Uterus (tissue), 4 donors: ENCODE results near the gene AACS. TPM values are rescaled to one million over a fixed set of nuclear protein-coding genes. Genes with fewer than 3 reads are reported as not detected.

ENCODE experiments used
- DNase-seq, 2 donors: peaks; one replicate each; pipeline ENCODE4 v3.0.0-alpha.2; 2019 to 2020
- H3K27ac ChIP-seq, 2 donors: fragments of 200-600 bp; sonication (generic); 1 replicate in 1 of 2; 2 replicates in 1 of 2; pipeline ENCODE4 v1.5.1; 2016 to 2018
- H3K27me3 ChIP-seq, 2 donors: fragments of 200-600 bp; sonication (generic); one replicate each; pipeline ENCODE4 v1.5.1; 2018 to 2019; ENCODE audit warnings: control low read depth in 1 of 2
- H3K36me3 ChIP-seq, 2 donors: fragments of 200-600 bp; sonication (generic); one replicate each; pipeline ENCODE4 v1.5.1; 2019; ENCODE audit warnings: control low read depth in 1 of 2
- H3K4me1 ChIP-seq, 2 donors: fragments of 200-600 bp; sonication (generic); one replicate each; pipeline ENCODE4 v1.5.1; 2018 to 2019; ENCODE audit warnings: control low read depth in 1 of 2
- H3K4me3 ChIP-seq, 2 donors: fragments of 200-600 bp; sonication (generic); 1 replicate in 1 of 2; 2 replicates in 1 of 2; pipeline ENCODE4 v1.5.1; 2018 to 2019; ENCODE audit warnings: mild to moderate bottlenecking in 1 of 2
- H3K9me3 ChIP-seq, 2 donors: fragments of 200-600 bp; sonication (generic); one replicate each; pipeline ENCODE4 v1.5.1; 2019; ENCODE audit warnings: control low read depth in 1 of 2
- CTCF ChIP-seq, 4 experiments: fragments of 200-600 bp in 2 of 4; fragments of 450-650 bp in 2 of 4; sonication (generic) in 2 of 4; IDR thresholded peaks; one replicate each; pipeline ENCODE4 v1.5.1; 2016 to 2019; ENCODE audit warnings: antibody characterized with exemption in 4 of 4, mild to moderate bottlenecking in 2 of 4, moderate library complexity in 1 of 4
- POLR2A ChIP-seq, 2 donors: fragments of 450-650 bp; IDR thresholded peaks; one replicate each; pipeline ENCODE4 v1.6.1; 2016; ENCODE audit warnings: antibody characterized with exemption in 2 of 2, mild to moderate bottlenecking in 1 of 2, moderate library complexity in 1 of 2
- intact Hi-C: fragments of 100-400 bp; cut with DNase I; formaldehyde crosslinking; loops from one replicate; pipeline ENCODE4 v1.15.1; 2023; ENCODE audit warnings: low total_unique reads
- total RNA-seq, 4 donors: library from RNA; depleted of rRNA in 3 of 4; stranded (reverse); fragments of >200 nt in 3 of 4; gene quantifications; one replicate each; pipeline versions ENCODE4 v1.1.0 to v1.2.4, GENCODE V29; 2014 to 2023
- donor health status: DM: yes; HTN: yes; CAD: no.

Gene AACS
- total RNA-seq, 4 donors from 2014 or later, result 7.6 to 22.3 (median 20.0) TPM

- Histone ChIP-seq H3K4me3 (no peak overlapping the region), H3K9me3 (no peaks in the 10 kb centered on the region), H3K4me1 (no peaks in the 10 kb centered on the region), H3K27ac (no peak overlapping the region), H3K27me3 (no peaks in the 10 kb centered on the region), H3K36me3 (no peaks in the 10 kb centered on the region)
- TF ChIP-seq POLR2A (IDR thresholded peaks at IDR 0.05), result no peak
- TF ChIP-seq CTCF (IDR thresholded peaks at IDR 0.05), result no peak
- DNase-seq, result no peak
- intact Hi-C loops, result no loop called here
These were observed 44.1 kb upstream of the AACS start for GRCh38 chr12:125021096-125021495.

- no peaks in the 10 kb centered on the region for H3K27me3 ChIP-seq
- no peaks in the 10 kb centered on the region for H3K9me3 ChIP-seq
- intact Hi-C loops, result no loop called here
- no peak for TF ChIP-seq CTCF (IDR thresholded peaks at IDR 0.05)
- no peak for TF ChIP-seq POLR2A (IDR thresholded peaks at IDR 0.05)
- no peaks in the 10 kb centered on the region for H3K4me1 ChIP-seq
- H3K27ac ChIP-seq, result no peak overlapping the region
- no peaks in the 10 kb centered on the region for H3K36me3 ChIP-seq
- H3K4me3 ChIP-seq, result no peak overlapping the region
- DNase-seq, result no peak
These were observed 43.5 kb upstream of the AACS start for GRCh38 chr12:125021771-125022170.

GRCh38 chr12:125023065-125023464 is 42.2 kb upstream of the AACS start:
- Histone ChIP-seq H3K4me1 (no peaks in the 10 kb centered on the region), H3K4me3 (no peak overlapping the region), H3K27me3 (no peaks in the 10 kb centered on the region), H3K36me3 (no peaks in the 10 kb centered on the region), H3K27ac (no peak overlapping the region), H3K9me3 (no peaks in the 10 kb centered on the region)
- TF ChIP-seq CTCF (IDR thresholded peaks at IDR 0.05) (no peak), POLR2A (IDR thresholded peaks at IDR 0.05) (no peak)
- intact Hi-C loops, result no loop called here
- no peak for DNase-seq

GRCh38 chr12:125024949-125025563 is 40.2 kb upstream of the AACS start:
- DNase-seq, result no peak
- Histone ChIP-seq H3K4me3 (no peak overlapping the region), H3K27ac (no peak overlapping the region), H3K36me3 (no peaks in the 10 kb centered on the region), H3K27me3 (no peaks in the 10 kb centered on the region), H3K9me3 (no peaks in the 10 kb centered on the region), H3K4me1 (no peaks in the 10 kb centered on the region)
- intact Hi-C loops, result no loop called here
- TF ChIP-seq CTCF (IDR thresholded peaks at IDR 0.05), result no peak
- no peak for TF ChIP-seq POLR2A (IDR thresholded peaks at IDR 0.05)

GRCh38 chr12:125025606-125026235 is 39.5 kb upstream of the AACS start:
- Histone ChIP-seq H3K27ac (no peak overlapping the region), H3K4me1 (no peaks in the 10 kb centered on the region), H3K27me3 (no peaks in the 10 kb centered on the region), H3K4me3 (no peak overlapping the region), H3K36me3 (no peaks in the 10 kb centered on the region), H3K9me3 (no peaks in the 10 kb centered on the region)
- TF ChIP-seq POLR2A (IDR thresholded peaks at IDR 0.05) (no peak), CTCF (IDR thresholded peaks at IDR 0.05) (no peak)
- no peak for DNase-seq
- intact Hi-C loops, result no loop called here
